Measurements from ENCODE around the gene TDRD3. TPM values are rescaled to one million over a fixed set of nuclear protein-coding genes. Genes with fewer than 3 reads are reported as not detected.
"Not testable (repeated sequence)": the region's sequence is repeated elsewhere in the genome, so short reads cannot be mapped to it uniquely, and the experiment has no call there.

The TDRD3 gene
- total RNA-seq, 3 donors from 2014 or later: 30.6 to 52.1 (median 32.1) TPM

DNA sequence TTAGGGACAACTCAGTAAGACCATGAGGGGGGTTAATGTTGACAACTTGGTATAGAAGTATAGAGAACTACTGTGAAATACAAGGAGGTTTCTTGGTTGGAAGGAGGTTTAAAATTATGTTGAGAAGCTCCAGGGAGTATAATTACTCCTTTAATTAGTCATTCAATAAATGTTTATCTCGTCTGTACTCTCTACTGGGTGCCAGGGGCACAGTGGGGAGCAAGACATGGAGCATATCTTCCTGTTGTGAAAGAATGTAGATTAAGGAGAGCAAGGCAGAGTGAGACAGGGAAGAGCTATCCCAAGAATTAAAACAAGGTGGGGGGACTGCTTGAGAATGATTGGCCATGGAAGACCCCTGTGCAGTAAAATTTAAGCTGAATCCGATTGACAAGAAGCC, 33.7 kb upstream of the TDRD3 start:
- H3K36me3 ChIP-seq: no peaks in the 10 kb centered on the region
- DNase-seq (ENCODE audit: low spot score in 2 of 2): no peak
- H3K4me3 ChIP-seq: no peak overlapping the region
- H3K9me3 ChIP-seq: no peaks in the 10 kb centered on the region
- no peak overlapping the region for H3K27ac ChIP-seq
- H3K4me1 ChIP-seq: no peaks in the 10 kb centered on the region
- intact Hi-C loops (cut with DNase I; ENCODE audit: low total_unique reads): no loop called here
- H3K27me3 ChIP-seq: no peaks in the 10 kb centered on the region
- no peak for TF ChIP-seq POLR2AphosphoS5 (IDR thresholded peaks at IDR 0.05)
- no peak for TF ChIP-seq POLR2A (IDR thresholded peaks at IDR 0.05)
- TF ChIP-seq, protein P1, sequence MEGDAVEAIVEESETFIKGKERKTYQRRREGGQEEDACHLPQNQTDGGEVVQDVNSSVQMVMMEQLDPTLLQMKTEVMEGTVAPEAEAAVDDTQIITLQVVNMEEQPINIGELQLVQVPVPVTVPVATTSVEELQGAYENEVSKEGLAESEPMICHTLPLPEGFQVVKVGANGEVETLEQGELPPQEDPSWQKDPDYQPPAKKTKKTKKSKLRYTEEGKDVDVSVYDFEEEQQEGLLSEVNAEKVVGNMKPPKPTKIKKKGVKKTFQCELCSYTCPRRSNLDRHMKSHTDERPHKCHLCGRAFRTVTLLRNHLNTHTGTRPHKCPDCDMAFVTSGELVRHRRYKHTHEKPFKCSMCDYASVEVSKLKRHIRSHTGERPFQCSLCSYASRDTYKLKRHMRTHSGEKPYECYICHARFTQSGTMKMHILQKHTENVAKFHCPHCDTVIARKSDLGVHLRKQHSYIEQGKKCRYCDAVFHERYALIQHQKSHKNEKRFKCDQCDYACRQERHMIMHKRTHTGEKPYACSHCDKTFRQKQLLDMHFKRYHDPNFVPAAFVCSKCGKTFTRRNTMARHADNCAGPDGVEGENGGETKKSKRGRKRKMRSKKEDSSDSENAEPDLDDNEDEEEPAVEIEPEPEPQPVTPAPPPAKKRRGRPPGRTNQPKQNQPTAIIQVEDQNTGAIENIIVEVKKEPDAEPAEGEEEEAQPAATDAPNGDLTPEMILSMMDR (IDR thresholded peaks at IDR 0.05): no peak

DNA sequence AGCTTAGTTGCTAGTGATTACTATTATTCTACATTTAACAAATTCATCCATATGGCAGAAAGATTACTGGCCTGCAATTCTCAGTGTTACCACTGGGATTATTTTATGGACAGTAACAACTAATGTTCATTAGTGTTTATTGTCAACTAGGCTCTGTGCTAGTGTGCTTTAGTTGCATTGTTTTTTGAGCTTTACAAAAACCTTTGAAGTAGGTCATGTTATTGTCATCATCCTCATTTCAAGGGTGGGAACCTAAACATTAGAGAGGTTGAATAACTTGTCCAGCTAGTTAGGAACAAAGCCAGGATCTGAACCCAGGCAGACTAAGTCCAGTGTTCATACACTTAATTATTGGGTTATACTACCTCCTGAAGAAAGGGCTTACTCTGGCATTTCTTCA, 27.8 kb upstream of the TDRD3 start:
- H3K27me3 ChIP-seq: no peaks in the 10 kb centered on the region
- no peaks in the 10 kb centered on the region for H3K4me1 ChIP-seq
- H3K9me3 ChIP-seq: no peaks in the 10 kb centered on the region
- intact Hi-C loops (cut with DNase I; ENCODE audit: low total_unique reads): no loop called here
- TF ChIP-seq, protein P1 (IDR thresholded peaks at IDR 0.05): peak in 1 of 3 donors; percentile 26
- TF ChIP-seq POLR2A (IDR thresholded peaks at IDR 0.05): no peak
- no peak for TF ChIP-seq POLR2AphosphoS5 (IDR thresholded peaks at IDR 0.05)
- no peak overlapping the region for H3K27ac ChIP-seq
- DNase-seq (ENCODE audit: low spot score in 2 of 2): no peak
- no peak overlapping the region for H3K4me3 ChIP-seq
- H3K36me3 ChIP-seq: no peaks in the 10 kb centered on the region

DNA sequence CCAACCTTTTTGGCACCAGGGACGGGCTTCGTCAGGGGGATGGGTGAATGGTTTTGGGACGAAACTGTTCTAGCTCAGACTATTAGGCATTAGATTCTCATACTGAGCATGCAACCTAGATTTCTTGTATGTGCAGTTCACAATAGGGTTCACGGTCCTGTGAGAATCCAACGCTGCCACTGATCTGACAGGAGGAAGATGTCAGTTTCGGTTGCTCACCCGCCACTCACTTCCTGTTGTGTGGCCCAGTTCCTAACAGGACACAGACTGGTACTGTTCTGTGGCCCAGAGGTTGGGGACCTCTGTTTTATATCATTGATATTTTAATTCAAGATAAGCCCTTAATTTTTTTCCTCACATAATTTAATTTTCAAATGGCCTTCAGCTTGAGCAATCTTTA, 26.7 kb upstream of the TDRD3 start:
- no peaks in the 10 kb centered on the region for H3K36me3 ChIP-seq
- H3K27me3 ChIP-seq: no peaks in the 10 kb centered on the region
- no peak overlapping the region for H3K27ac ChIP-seq
- intact Hi-C loops (cut with DNase I; ENCODE audit: low total_unique reads): no loop called here
- H3K4me1 ChIP-seq: no peaks in the 10 kb centered on the region
- no peaks in the 10 kb centered on the region for H3K9me3 ChIP-seq
- no peak for DNase-seq (ENCODE audit: low spot score in 2 of 2)
- no peak overlapping the region for H3K4me3 ChIP-seq
- TF ChIP-seq, protein P1 (IDR thresholded peaks at IDR 0.05): no peak
- no peak for TF ChIP-seq POLR2A (IDR thresholded peaks at IDR 0.05)
- TF ChIP-seq POLR2AphosphoS5 (IDR thresholded peaks at IDR 0.05): no peak

DNA sequence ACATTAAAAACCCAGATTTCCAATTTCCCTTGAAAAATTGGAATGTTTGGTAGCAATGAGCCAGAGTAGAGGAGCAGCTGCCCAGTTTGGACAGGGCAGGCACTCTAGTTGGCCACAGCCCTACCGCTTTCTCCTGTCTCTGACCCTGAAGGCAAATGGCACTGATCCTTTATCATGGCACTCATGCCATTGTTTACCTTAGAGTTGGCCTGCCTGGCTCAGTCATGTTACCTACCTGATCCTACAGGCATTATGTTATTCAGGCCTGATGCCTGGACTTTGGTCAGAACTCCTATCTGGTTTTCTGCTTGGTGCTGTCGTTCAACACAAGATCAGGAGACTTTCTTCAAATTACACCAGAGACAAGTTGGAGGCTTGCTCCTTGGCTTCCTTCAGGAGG, 24.9 kb upstream of the TDRD3 start:
- TF ChIP-seq POLR2AphosphoS5 (IDR thresholded peaks at IDR 0.05): no peak
- TF ChIP-seq POLR2A (IDR thresholded peaks at IDR 0.05): no peak
- TF ChIP-seq, protein P1 (IDR thresholded peaks at IDR 0.05): no peak
- H3K4me1 ChIP-seq: no peaks in the 10 kb centered on the region
- no peaks in the 10 kb centered on the region for H3K9me3 ChIP-seq
- H3K4me3 ChIP-seq: no peak overlapping the region
- DNase-seq (ENCODE audit: low spot score in 2 of 2): no peak
- no peaks in the 10 kb centered on the region for H3K27me3 ChIP-seq
- H3K27ac ChIP-seq: no peak overlapping the region
- H3K36me3 ChIP-seq: no peaks in the 10 kb centered on the region
- intact Hi-C loops (cut with DNase I; ENCODE audit: low total_unique reads): no loop called here

DNA sequence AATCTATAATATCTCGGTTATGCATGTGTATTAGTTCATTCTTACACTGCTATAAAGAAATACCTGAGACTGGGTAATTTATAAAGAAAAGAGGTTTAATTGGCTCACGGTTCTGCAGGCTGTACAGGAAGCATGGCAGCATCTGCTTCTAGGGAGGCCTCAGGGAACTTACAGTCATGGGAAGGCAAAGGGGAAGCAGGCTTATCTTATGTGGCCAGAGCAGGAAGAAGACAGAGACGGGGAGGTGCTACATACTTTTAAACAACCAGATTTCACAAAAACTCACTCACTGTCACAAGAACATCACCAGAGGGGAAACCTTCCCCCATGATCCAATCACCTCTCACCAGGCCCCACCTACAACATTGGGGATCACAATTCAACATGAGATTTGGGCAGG, 17.7 kb upstream of the TDRD3 start:
- H3K27ac ChIP-seq; H3K27me3 ChIP-seq; intact Hi-C loops (cut with DNase I; ENCODE audit: low total_unique reads); H3K9me3 ChIP-seq; DNase-seq (ENCODE audit: low spot score in 2 of 2); H3K4me1 ChIP-seq; H3K4me3 ChIP-seq; H3K36me3 ChIP-seq: not testable (repeated sequence)

Data from breast epithelium (tissue), 4 donors.